ENCODE results near the gene CIAO1.

Gene CIAO1

GRCh38 chr2:96240341-96241038 is 25.5 kb upstream of the CIAO1 start:
- no peaks in the 10 kb centered on the region for H3K36me3 ChIP-seq (ENCODE audit: control insufficient read depth, insufficient read depth, low read length)
- H3K27me3 ChIP-seq (ENCODE audit: control insufficient read depth, insufficient read depth, low read length), result no peaks in the 10 kb centered on the region
- no peak overlapping the region for H3K27ac ChIP-seq (ENCODE audit: low read depth, low read length)
- no peak overlapping the region for H3K4me3 ChIP-seq (ENCODE audit: low read length)
- H3K9ac ChIP-seq (ENCODE audit: low read length), result no peak overlapping the region
- H3K4me1 ChIP-seq (ENCODE audit: control insufficient read depth, insufficient read depth, low read length), result no peaks in the 10 kb centered on the region

- no peak overlapping the region for H3K4me3 ChIP-seq (ENCODE audit: low read length)
- no peak overlapping the region for H3K9ac ChIP-seq (ENCODE audit: low read length)
- no peak overlapping the region for H3K27ac ChIP-seq (ENCODE audit: low read depth, low read length)
- no peaks in the 10 kb centered on the region for H3K27me3 ChIP-seq (ENCODE audit: control insufficient read depth, insufficient read depth, low read length)
- H3K36me3 ChIP-seq (ENCODE audit: control insufficient read depth, insufficient read depth, low read length), result no peaks in the 10 kb centered on the region
- no peaks in the 10 kb centered on the region for H3K4me1 ChIP-seq (ENCODE audit: control insufficient read depth, insufficient read depth, low read length)
Observed at GRCh38 chr2:96241227-96241626, 24.8 kb upstream of the CIAO1 start.

- H3K4me3 ChIP-seq (ENCODE audit: low read length), result no peak overlapping the region
- H3K27ac ChIP-seq (ENCODE audit: low read depth, low read length), result peak overlapping the region; percentile 15
- H3K9ac ChIP-seq (ENCODE audit: low read length), result no peak overlapping the region
Observed at GRCh38 chr2:96241900-96242611, 24.0 kb upstream of the CIAO1 start.

GRCh38 chr2:96243843-96244242 is 22.2 kb upstream of the CIAO1 start:
- Histone ChIP-seq H3K4me1 (ENCODE audit: control insufficient read depth, insufficient read depth, low read length) (no peaks in the 10 kb centered on the region), H3K9ac (ENCODE audit: low read length) (no peak overlapping the region), H3K4me3 (ENCODE audit: low read length) (no peak overlapping the region), H3K27me3 (ENCODE audit: control insufficient read depth, insufficient read depth, low read length) (no peaks in the 10 kb centered on the region), H3K36me3 (ENCODE audit: control insufficient read depth, insufficient read depth, low read length) (no peaks in the 10 kb centered on the region), H3K27ac (ENCODE audit: low read depth, low read length) (no peak overlapping the region)

More at GRCh38 chr2:96241900-96242611, 24.0 kb upstream of the CIAO1 start:
- Histone ChIP-seq H3K36me3 (ENCODE audit: control insufficient read depth, insufficient read depth, low read length) (no peaks in the 10 kb centered on the region), H3K4me1 (ENCODE audit: control insufficient read depth, insufficient read depth, low read length) (no peaks in the 10 kb centered on the region), H3K27me3 (ENCODE audit: control insufficient read depth, insufficient read depth, low read length) (no peaks in the 10 kb centered on the region)

DNA sequence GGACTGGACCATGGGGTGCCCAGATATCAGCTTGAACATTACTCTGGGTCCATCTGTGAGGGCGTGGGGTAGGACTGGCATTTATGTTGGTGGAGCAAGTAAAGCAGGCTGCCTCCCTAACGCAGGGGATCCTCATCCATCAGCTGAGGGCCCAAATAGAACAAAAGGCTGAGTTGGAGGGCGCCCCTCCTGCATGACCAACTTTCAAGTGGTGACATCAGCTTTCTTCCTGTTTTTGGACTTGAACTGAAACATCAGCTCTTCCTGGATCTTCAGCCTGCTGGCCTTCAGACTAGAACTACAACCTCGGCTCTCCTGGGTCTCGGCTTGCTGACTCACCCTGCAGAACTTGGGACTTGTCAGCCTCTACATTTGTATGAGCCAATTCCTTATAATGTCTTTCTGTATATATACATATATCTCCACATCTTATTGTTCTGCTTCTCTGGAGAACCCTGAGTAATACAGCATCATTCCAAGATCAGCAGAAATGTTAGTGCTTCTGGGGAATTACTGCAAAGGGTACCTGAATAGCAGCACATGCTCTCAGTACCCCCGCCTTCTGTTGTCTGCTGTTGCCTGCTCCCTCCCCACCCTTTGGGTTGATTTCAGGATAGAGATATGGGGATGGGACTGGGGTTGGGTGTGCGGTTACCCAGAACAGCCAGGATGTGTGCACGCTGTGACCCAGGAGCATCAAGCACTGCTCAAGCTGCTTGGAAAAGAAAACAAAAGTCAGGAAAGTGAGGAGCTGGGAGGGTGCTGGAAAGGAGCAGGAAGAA is 20.2 kb upstream of the CIAO1 start:
- Histone ChIP-seq H3K36me3 (ENCODE audit: control insufficient read depth, insufficient read depth, low read length) (peaks cover 4% of the 10 kb centered on the region), H3K27ac (ENCODE audit: low read depth, low read length) (no peak overlapping the region), H3K27me3 (ENCODE audit: control insufficient read depth, insufficient read depth, low read length) (no peaks in the 10 kb centered on the region), H3K9ac (ENCODE audit: low read length) (no peak overlapping the region), H3K4me1 (ENCODE audit: control insufficient read depth, insufficient read depth, low read length) (no peaks in the 10 kb centered on the region), H3K4me3 (ENCODE audit: low read length) (no peak overlapping the region)

DNA sequence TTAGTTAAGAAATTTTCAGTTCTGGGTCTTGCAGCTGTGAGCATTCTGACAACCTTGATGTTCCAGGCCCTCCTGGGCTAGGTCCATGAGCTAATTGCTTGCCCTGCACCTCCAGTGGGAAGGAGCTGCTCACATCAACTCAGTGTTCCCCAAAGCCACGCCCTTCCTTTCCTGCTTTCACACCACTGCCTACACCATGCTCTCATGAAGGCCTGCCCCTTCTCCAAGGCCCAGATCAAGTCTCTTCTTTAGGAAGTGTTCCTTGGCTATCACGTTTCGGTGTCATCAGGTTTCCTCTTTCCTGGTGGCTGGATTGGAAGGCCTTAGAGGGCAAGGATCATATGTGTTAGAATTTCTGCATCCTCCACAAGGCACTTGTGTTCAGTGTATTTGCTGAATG is 19.0 kb upstream of the CIAO1 start:
- no peaks in the 10 kb centered on the region for H3K27me3 ChIP-seq (ENCODE audit: control insufficient read depth, insufficient read depth, low read length)
- H3K4me1 ChIP-seq (ENCODE audit: control insufficient read depth, insufficient read depth, low read length), result peaks cover 3% of the 10 kb centered on the region
- H3K27ac ChIP-seq (ENCODE audit: low read depth, low read length), result no peak overlapping the region
- H3K4me3 ChIP-seq (ENCODE audit: low read length), result no peak overlapping the region
- no peak overlapping the region for H3K9ac ChIP-seq (ENCODE audit: low read length)
- peaks cover 8% of the 10 kb centered on the region for H3K36me3 ChIP-seq (ENCODE audit: control insufficient read depth, insufficient read depth, low read length)

DNA sequence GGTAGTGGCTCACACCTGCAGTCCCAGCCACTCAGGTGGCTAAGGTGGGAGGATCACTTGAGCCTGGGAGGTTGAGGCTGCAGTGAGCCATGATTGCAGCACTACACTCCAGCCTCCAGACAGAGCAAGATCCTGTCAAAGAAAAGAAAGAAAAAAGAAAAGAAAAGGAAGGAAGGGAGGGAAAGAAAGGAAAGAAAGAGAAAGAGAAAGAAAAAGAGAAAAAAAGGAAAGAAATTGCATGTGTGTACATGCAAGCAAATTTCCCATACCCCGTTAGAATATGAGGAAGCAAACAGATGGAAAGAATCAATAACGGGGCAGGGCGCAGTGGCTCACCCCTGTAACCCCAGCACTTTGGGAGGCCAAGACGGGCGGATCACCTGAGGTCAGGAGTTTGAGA is 18.1 kb upstream of the CIAO1 start:
- no peak overlapping the region for H3K4me3 ChIP-seq (ENCODE audit: low read length)
- H3K4me1 ChIP-seq (ENCODE audit: control insufficient read depth, insufficient read depth, low read length), result peaks cover 3% of the 10 kb centered on the region
- H3K36me3 ChIP-seq (ENCODE audit: control insufficient read depth, insufficient read depth, low read length), result peaks cover 17% of the 10 kb centered on the region
- H3K9ac ChIP-seq (ENCODE audit: low read length), result no peak overlapping the region
- no peak overlapping the region for H3K27ac ChIP-seq (ENCODE audit: low read depth, low read length)
- H3K27me3 ChIP-seq (ENCODE audit: control insufficient read depth, insufficient read depth, low read length), result no peaks in the 10 kb centered on the region

GRCh38 chr2:96248624-96249023 is 17.4 kb upstream of the CIAO1 start:
- no peak overlapping the region for H3K27ac ChIP-seq (ENCODE audit: low read depth, low read length)
- no peaks in the 10 kb centered on the region for H3K27me3 ChIP-seq (ENCODE audit: control insufficient read depth, insufficient read depth, low read length)
- peaks cover 25% of the 10 kb centered on the region for H3K36me3 ChIP-seq (ENCODE audit: control insufficient read depth, insufficient read depth, low read length)
- peaks cover 3% of the 10 kb centered on the region for H3K4me1 ChIP-seq (ENCODE audit: control insufficient read depth, insufficient read depth, low read length)
- no peak overlapping the region for H3K9ac ChIP-seq (ENCODE audit: low read length)
- no peak overlapping the region for H3K4me3 ChIP-seq (ENCODE audit: low read length)

GRCh38 chr2:96249654-96250053 is 16.4 kb upstream of the CIAO1 start:
- H3K27ac ChIP-seq (ENCODE audit: low read depth, low read length), result no peak overlapping the region

GRCh38 chr2:96250188-96250587 is 15.8 kb upstream of the CIAO1 start:
- no peak overlapping the region for H3K27ac ChIP-seq (ENCODE audit: low read depth, low read length)
- H3K36me3 ChIP-seq (ENCODE audit: control insufficient read depth, insufficient read depth, low read length), result peaks cover 38% of the 10 kb centered on the region
- no peak overlapping the region for H3K4me3 ChIP-seq (ENCODE audit: low read length)
- H3K9ac ChIP-seq (ENCODE audit: low read length), result no peak overlapping the region
- peaks cover 3% of the 10 kb centered on the region for H3K4me1 ChIP-seq (ENCODE audit: control insufficient read depth, insufficient read depth, low read length)
- no peaks in the 10 kb centered on the region for H3K27me3 ChIP-seq (ENCODE audit: control insufficient read depth, insufficient read depth, low read length)

More at GRCh38 chr2:96249654-96250053, 16.4 kb upstream of the CIAO1 start:
- H3K4me1 ChIP-seq (ENCODE audit: control insufficient read depth, insufficient read depth, low read length), result peaks cover 3% of the 10 kb centered on the region
- no peak overlapping the region for H3K9ac ChIP-seq (ENCODE audit: low read length)
- H3K36me3 ChIP-seq (ENCODE audit: control insufficient read depth, insufficient read depth, low read length), result peaks cover 35% of the 10 kb centered on the region
- H3K27me3 ChIP-seq (ENCODE audit: control insufficient read depth, insufficient read depth, low read length), result no peaks in the 10 kb centered on the region
- H3K4me3 ChIP-seq (ENCODE audit: low read length), result no peak overlapping the region

GRCh38 chr2:96251721-96252292 is 14.2 kb upstream of the CIAO1 start:
- Histone ChIP-seq H3K27ac (ENCODE audit: low read depth, low read length) (no peak overlapping the region), H3K27me3 (ENCODE audit: control insufficient read depth, insufficient read depth, low read length) (no peaks in the 10 kb centered on the region), H3K4me1 (ENCODE audit: control insufficient read depth, insufficient read depth, low read length) (peaks cover 3% of the 10 kb centered on the region), H3K4me3 (ENCODE audit: low read length) (no peak overlapping the region), H3K36me3 (ENCODE audit: control insufficient read depth, insufficient read depth, low read length) (peaks cover 38% of the 10 kb centered on the region), H3K9ac (ENCODE audit: low read length) (no peak overlapping the region)

DNA sequence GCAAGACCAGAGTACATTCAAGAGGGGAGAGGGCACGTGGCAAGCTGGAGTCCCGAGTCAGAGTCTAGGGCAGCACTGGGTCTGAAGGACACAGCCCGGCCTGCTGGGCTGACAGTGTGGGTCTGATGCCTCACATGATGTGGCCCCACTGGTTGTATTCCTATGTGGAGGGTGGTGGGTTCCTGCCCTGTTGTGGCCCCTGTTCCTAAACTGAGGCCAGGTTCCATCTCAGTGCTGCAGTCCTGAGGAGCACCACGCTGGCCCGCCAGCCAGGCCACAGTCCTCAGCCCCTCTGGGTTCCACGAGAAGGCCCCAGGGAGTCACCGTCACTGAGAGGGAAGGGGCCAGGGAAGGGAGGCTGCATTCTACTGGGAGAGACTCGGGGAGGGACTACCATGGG is 13.5 kb upstream of the CIAO1 start:
- Histone ChIP-seq H3K4me1 (ENCODE audit: control insufficient read depth, insufficient read depth, low read length) (peaks cover 3% of the 10 kb centered on the region), H3K9ac (ENCODE audit: low read length) (no peak overlapping the region), H3K27me3 (ENCODE audit: control insufficient read depth, insufficient read depth, low read length) (no peaks in the 10 kb centered on the region), H3K27ac (ENCODE audit: low read depth, low read length) (no peak overlapping the region), H3K36me3 (ENCODE audit: control insufficient read depth, insufficient read depth, low read length) (peaks cover 38% of the 10 kb centered on the region), H3K4me3 (ENCODE audit: low read length) (no peak overlapping the region)

All from rectal smooth muscle tissue (tissue), 1 donor.